Tibial nerve (tissue), 4 donors: ENCODE measurements around the gene GCNT1.

Experiments
- EP300 ChIP-seq, 2 donors: sonication (generic); formaldehyde crosslinking; IDR thresholded peaks; one replicate each; pipeline ENCODE4 v1.6.1; 2017; ENCODE audit warnings: antibody characterized with exemption in 2 of 2, mild to moderate bottlenecking in 1 of 2
- POLR2A ChIP-seq, 2 donors: fragments of 450-650 bp; IDR thresholded peaks; one replicate each; pipeline ENCODE4 v1.6.1; 2017; ENCODE audit warnings: antibody characterized with exemption in 2 of 2, mild to moderate bottlenecking in 2 of 2, moderate library complexity in 2 of 2
- TF ChIP-seq, protein P1 (sequence below), 5 experiments: fragments of 200-600 bp in 3 of 5; fragments of 450-650 bp in 2 of 5; sonication (generic) in 3 of 5; IDR thresholded peaks; one replicate each; pipeline ENCODE4 v1.5.1; 2016 to 2019; ENCODE audit warnings: antibody characterized with exemption in 5 of 5, mild to moderate bottlenecking in 3 of 5, moderate library complexity in 2 of 5

- TF ChIP-seq, protein P1, sequence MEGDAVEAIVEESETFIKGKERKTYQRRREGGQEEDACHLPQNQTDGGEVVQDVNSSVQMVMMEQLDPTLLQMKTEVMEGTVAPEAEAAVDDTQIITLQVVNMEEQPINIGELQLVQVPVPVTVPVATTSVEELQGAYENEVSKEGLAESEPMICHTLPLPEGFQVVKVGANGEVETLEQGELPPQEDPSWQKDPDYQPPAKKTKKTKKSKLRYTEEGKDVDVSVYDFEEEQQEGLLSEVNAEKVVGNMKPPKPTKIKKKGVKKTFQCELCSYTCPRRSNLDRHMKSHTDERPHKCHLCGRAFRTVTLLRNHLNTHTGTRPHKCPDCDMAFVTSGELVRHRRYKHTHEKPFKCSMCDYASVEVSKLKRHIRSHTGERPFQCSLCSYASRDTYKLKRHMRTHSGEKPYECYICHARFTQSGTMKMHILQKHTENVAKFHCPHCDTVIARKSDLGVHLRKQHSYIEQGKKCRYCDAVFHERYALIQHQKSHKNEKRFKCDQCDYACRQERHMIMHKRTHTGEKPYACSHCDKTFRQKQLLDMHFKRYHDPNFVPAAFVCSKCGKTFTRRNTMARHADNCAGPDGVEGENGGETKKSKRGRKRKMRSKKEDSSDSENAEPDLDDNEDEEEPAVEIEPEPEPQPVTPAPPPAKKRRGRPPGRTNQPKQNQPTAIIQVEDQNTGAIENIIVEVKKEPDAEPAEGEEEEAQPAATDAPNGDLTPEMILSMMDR (IDR thresholded peaks at IDR 0.05) = no peak
- TF ChIP-seq EP300 (IDR thresholded peaks at IDR 0.05) = no peak
- no peak for TF ChIP-seq POLR2A (IDR thresholded peaks at IDR 0.05)
Observed at GRCh38 chr9:76451234-76451633, 7.7 kb upstream of the GCNT1 start.
